A549 (cell line): ENCODE measurements around the gene AEBP1.

ENCODE experiments used
- BHLHE40 ChIP-seq: IDR thresholded peaks from 2 replicates; pipeline ENCODE4 v1.6.1; 2012; ENCODE audit warnings: low read depth, low read length, inconsistent platforms
- CHD2 ChIP-seq: fragments of 150-350 bp; IDR thresholded peaks from 2 replicates; pipeline ENCODE4 v1.6.1; 2014; ENCODE audit warnings: low read length; ENCODE audit not compliant: partially characterized antibody
- HOXB5 ChIP-seq: fragments of 250-450 bp; sonication (Bioruptor Pico); IDR thresholded peaks from 2 replicates; pipeline ENCODE4 v1.5.0; 2020; ENCODE audit warnings: mild to moderate bottlenecking, moderate library complexity
- JUN ChIP-seq, 2 experiments: fragments of >200 bp; sonication (Bioruptor Twin); formaldehyde crosslinking; IDR thresholded peaks; 2 replicates in 1 of 2; 3 replicates in 1 of 2; pipeline ENCODE4 v1.6.1; 2016 to 2017
- POLR2A ChIP-seq: IDR thresholded peaks from 2 replicates; pipeline ENCODE4 v1.6.1; 2012; ENCODE audit warnings: mild to moderate bottlenecking, low read length
- RFX5 ChIP-seq: fragments of 450-650 bp; IDR thresholded peaks from 2 replicates; pipeline ENCODE4 v1.7.1; 2014; ENCODE audit warnings: antibody characterized with exemption, mild to moderate bottlenecking, moderate library complexity
- SREBF2 ChIP-seq: fragments of 450-650 bp; IDR thresholded peaks from 2 replicates; pipeline ENCODE4 v1.6.1; 2014; ENCODE audit warnings: mild to moderate bottlenecking, moderate library complexity
- ZNF302 ChIP-seq: fragments of 250-450 bp; sonication (Bioruptor Pico); IDR thresholded peaks from 2 replicates; pipeline ENCODE4 v1.9.0; 2021; ENCODE audit warnings: inconsistent platforms, mild to moderate bottlenecking, moderate library complexity
- TF ChIP-seq, protein P1 (sequence below): fragments of >200 bp; sonication (Bioruptor Twin); formaldehyde crosslinking; IDR thresholded peaks from 3 replicates; pipeline ENCODE4 v1.5.1; 2016
- TF ChIP-seq, protein P2 (sequence below): fragments of 250-450 bp; sonication (Bioruptor Pico); IDR thresholded peaks from 2 replicates; pipeline ENCODE4 v1.5.0; 2021; ENCODE audit warnings: mild to moderate bottlenecking, moderate library complexity, borderline replicate concordance

DNA sequence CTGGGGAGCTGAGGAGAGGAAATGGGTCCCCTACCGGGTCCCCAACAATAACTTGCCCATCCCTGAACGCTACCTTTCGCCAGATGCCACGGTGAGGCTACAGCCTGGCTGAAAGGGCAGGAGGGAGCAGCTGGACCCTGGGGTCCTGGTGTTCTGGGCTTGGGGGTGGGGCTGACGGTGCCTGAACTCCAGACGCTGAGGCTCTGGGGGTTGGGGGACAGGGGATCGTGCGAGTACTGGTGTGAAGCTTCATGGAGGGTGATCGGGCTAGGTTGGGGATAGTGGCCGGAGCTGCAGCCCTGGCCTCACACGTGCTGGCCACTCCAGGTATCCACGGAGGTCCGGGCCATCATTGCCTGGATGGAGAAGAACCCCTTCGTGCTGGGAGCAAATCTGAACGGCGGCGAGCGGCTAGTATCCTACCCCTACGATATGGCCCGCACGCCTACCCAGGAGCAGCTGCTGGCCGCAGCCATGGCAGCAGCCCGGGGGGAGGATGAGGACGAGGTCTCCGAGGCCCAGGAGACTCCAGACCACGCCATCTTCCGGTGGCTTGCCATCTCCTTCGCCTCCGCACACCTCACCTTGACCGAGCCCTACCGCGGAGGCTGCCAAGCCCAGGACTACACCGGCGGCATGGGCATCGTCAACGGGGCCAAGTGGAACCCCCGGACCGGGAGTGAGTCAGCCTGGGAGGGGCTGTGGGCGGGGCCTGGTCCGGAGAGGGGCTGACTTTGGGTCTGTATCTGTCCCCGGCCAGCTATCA, 8.3 kb downstream of the AEBP1 start:
- no peak for TF ChIP-seq CHD2
- no peak for TF ChIP-seq ZNF302 (CRISPR knock-in tag)
- no peak for TF ChIP-seq POLR2A
- TF ChIP-seq, protein P1, sequence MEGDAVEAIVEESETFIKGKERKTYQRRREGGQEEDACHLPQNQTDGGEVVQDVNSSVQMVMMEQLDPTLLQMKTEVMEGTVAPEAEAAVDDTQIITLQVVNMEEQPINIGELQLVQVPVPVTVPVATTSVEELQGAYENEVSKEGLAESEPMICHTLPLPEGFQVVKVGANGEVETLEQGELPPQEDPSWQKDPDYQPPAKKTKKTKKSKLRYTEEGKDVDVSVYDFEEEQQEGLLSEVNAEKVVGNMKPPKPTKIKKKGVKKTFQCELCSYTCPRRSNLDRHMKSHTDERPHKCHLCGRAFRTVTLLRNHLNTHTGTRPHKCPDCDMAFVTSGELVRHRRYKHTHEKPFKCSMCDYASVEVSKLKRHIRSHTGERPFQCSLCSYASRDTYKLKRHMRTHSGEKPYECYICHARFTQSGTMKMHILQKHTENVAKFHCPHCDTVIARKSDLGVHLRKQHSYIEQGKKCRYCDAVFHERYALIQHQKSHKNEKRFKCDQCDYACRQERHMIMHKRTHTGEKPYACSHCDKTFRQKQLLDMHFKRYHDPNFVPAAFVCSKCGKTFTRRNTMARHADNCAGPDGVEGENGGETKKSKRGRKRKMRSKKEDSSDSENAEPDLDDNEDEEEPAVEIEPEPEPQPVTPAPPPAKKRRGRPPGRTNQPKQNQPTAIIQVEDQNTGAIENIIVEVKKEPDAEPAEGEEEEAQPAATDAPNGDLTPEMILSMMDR: no peak
- no peak for TF ChIP-seq BHLHE40
- no peak for TF ChIP-seq RFX5
- 0 out of 5 replicates have a peak, but pooled peaks of 1 of the 2 experiments have one; percentile 28 for TF ChIP-seq JUN (IDR thresholded peaks at IDR 0.05)
- TF ChIP-seq, protein P2, sequence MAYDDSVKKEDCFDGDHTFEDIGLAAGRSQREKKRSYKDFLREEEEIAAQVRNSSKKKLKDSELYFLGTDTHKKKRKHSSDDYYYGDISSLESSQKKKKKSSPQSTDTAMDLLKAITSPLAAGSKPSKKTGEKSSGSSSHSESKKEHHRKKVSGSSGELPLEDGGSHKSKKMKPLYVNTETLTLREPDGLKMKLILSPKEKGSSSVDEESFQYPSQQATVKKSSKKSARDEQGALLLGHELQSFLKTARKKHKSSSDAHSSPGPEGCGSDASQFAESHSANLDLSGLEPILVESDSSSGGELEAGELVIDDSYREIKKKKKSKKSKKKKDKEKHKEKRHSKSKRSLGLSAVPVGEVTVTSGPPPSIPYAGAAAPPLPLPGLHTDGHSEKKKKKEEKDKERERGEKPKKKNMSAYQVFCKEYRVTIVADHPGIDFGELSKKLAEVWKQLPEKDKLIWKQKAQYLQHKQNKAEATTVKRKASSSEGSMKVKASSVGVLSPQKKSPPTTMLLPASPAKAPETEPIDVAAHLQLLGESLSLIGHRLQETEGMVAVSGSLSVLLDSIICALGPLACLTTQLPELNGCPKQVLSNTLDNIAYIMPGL (CRISPR knock-in tag): no peak
- no peak for TF ChIP-seq HOXB5 (CRISPR knock-in tag)
- no peak for TF ChIP-seq SREBF2
